Measurements from ENCODE around the gene KCNH2.

- TF ChIP-seq CTCF (IDR thresholded peaks at IDR 0.05) (no peak), POLR2A (IDR thresholded peaks at IDR 0.05) (no peak)
These were observed 42.1 kb downstream of the KCNH2 start for GRCh38 chr7:150936018-150936417.
